Measurements from ENCODE around the gene FER.
"Not testable (repeated sequence)": the region's sequence is repeated elsewhere in the genome, so short reads cannot be mapped to it uniquely, and the experiment has no call there.

FER gene

GRCh38 chr5:108747774-108748400 is at the start of gene FER:
FER (plus strand) TSS chr5:108747897; CDS start chr5:108798183, 50,286 bp downstream.
- Histone ChIP-seq H3K27me3 (ENCODE audit: control insufficient read depth in 1 of 2, insufficient read depth in 2 of 2, low read length in 2 of 2) (no peaks in the 10 kb centered on the region), H3K9ac (ENCODE audit: low read length in 2 of 2) (peak within 1 kb of the TSS; percentile 99 to 100), H3K9me3 (ENCODE audit: control insufficient read depth in 2 of 2, low read length in 2 of 2) (no peaks in the 10 kb centered on the region), H3K4me1 (ENCODE audit: control insufficient read depth, insufficient read depth, low read length) (no peaks in the 10 kb centered on the region), H3K4me3 (ENCODE audit: low read length in 2 of 2) (peak within 1 kb of the TSS; percentile 86 to 98), H3K27ac (ENCODE audit: low read length) (peak within 1 kb of the TSS; percentile 97), H3K36me3 (ENCODE audit: control insufficient read depth in 2 of 2, insufficient read depth in 2 of 2, low read length in 2 of 2) (no peaks in the 10 kb centered on the region)

DNA sequence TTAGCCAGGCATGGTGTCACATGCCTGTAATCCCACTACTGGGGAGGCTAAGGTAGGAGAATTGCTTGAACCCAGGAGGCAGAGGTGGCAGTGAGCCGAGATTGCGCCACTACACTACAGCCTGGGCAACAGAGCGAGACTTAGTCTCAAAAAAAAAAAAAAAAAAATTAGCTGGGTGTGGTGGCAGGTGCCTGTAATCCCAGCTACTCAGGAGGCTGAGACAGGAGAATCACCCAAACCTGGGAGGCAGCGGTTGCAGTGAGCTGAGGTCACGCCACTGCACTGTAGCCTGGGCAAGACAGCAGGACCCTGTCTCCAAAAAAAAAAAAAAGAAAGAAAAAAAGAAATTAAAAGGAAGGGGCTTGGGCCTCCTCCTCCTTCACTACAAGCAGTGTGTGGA is 47.3 kb upstream of the FER start:
- not testable (repeated sequence) for H3K36me3 ChIP-seq (ENCODE audit: control insufficient read depth in 2 of 2, insufficient read depth in 2 of 2, low read length in 2 of 2); H3K27ac ChIP-seq (ENCODE audit: low read length); H3K9me3 ChIP-seq (ENCODE audit: control insufficient read depth in 2 of 2, low read length in 2 of 2); H3K4me1 ChIP-seq (ENCODE audit: control insufficient read depth, insufficient read depth, low read length); H3K9ac ChIP-seq (ENCODE audit: low read length in 2 of 2); H3K4me3 ChIP-seq (ENCODE audit: low read length in 2 of 2); H3K27me3 ChIP-seq (ENCODE audit: control insufficient read depth in 1 of 2, insufficient read depth in 2 of 2, low read length in 2 of 2)

DNA sequence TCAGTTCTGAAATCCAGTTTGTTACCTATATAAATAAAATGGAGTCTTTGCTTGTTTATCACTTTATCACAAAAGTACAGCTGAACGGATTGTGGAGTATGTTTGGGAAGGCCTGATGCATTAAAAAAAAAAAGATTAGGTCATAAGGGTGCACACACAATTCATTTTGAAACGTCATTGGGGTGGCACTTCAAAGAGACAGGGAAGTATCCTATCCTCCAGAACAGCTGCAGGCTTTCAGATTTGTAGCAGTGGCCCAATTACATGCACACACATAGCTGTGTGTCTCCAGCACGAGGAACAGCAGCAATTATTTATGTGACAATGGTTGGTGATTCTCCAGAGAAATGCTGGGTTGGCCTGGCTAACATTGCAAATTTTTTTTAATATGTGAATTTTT is 46.8 kb upstream of the FER start:
- Histone ChIP-seq H3K4me3 (ENCODE audit: low read length in 2 of 2) (no peak overlapping the region), H3K27me3 (ENCODE audit: control insufficient read depth in 1 of 2, insufficient read depth in 2 of 2, low read length in 2 of 2) (no peaks in the 10 kb centered on the region), H3K9ac (ENCODE audit: low read length in 2 of 2) (no peak overlapping the region), H3K36me3 (ENCODE audit: control insufficient read depth in 2 of 2, insufficient read depth in 2 of 2, low read length in 2 of 2) (no peaks in the 10 kb centered on the region), H3K9me3 (ENCODE audit: control insufficient read depth in 2 of 2, low read length in 2 of 2) (no peaks in the 10 kb centered on the region), H3K27ac (ENCODE audit: low read length) (no peak overlapping the region), H3K4me1 (ENCODE audit: control insufficient read depth, insufficient read depth, low read length) (no peaks in the 10 kb centered on the region)

DNA sequence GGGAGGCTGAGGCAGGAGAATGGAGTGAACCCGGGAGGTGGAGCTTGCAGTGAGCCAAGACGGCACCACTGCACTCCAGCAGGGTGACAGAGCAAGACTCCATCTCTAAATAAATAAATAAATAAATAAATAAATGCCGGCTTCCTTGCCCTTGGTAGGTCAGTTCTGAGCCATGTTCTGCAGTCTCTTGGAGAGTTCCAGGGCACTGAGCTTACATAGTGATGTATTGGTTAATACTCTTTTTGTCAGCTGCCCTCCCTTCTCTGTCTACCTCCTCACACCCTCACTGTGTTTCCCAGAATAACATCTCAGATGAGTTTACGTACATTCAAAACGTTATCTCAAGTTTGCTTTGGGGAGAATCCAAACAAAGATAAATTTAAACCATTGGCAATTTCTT is 45.2 kb upstream of the FER start:
- no peak overlapping the region for H3K4me3 ChIP-seq (ENCODE audit: low read length in 2 of 2)
- H3K9me3 ChIP-seq (ENCODE audit: control insufficient read depth in 2 of 2, low read length in 2 of 2), result no peaks in the 10 kb centered on the region
- H3K9ac ChIP-seq (ENCODE audit: low read length in 2 of 2), result no peak overlapping the region
- no peaks in the 10 kb centered on the region for H3K36me3 ChIP-seq (ENCODE audit: control insufficient read depth in 2 of 2, insufficient read depth in 2 of 2, low read length in 2 of 2)
- no peaks in the 10 kb centered on the region for H3K27me3 ChIP-seq (ENCODE audit: control insufficient read depth in 1 of 2, insufficient read depth in 2 of 2, low read length in 2 of 2)
- no peak overlapping the region for H3K27ac ChIP-seq (ENCODE audit: low read length)
- no peaks in the 10 kb centered on the region for H3K4me1 ChIP-seq (ENCODE audit: control insufficient read depth, insufficient read depth, low read length)

DNA sequence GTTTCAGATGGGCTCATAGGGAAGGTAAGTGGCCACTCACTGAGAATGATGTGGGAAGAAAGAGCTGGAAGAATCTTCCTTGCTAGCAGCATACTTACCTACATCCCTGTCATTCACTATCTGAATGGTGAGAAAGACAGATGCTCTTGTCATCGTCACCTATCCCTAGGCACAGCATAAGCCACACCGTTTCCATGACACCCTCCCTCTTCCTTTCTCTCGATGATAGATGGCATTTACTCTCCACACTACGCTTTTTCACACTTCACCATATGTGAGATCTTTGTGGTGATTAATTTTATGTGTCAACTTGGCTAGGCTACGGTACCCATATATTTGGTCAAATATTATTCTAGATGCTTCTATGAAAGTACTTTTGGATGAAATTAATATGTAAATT is 44.4 kb upstream of the FER start:
- H3K9me3 ChIP-seq (ENCODE audit: control insufficient read depth in 2 of 2, low read length in 2 of 2), result no peaks in the 10 kb centered on the region
- H3K36me3 ChIP-seq (ENCODE audit: control insufficient read depth in 2 of 2, insufficient read depth in 2 of 2, low read length in 2 of 2), result no peaks in the 10 kb centered on the region
- H3K9ac ChIP-seq (ENCODE audit: low read length in 2 of 2), result no peak overlapping the region
- no peak overlapping the region for H3K4me3 ChIP-seq (ENCODE audit: low read length in 2 of 2)
- no peaks in the 10 kb centered on the region for H3K27me3 ChIP-seq (ENCODE audit: control insufficient read depth in 1 of 2, insufficient read depth in 2 of 2, low read length in 2 of 2)
- H3K27ac ChIP-seq (ENCODE audit: low read length), result no peak overlapping the region
- no peaks in the 10 kb centered on the region for H3K4me1 ChIP-seq (ENCODE audit: control insufficient read depth, insufficient read depth, low read length)

DNA sequence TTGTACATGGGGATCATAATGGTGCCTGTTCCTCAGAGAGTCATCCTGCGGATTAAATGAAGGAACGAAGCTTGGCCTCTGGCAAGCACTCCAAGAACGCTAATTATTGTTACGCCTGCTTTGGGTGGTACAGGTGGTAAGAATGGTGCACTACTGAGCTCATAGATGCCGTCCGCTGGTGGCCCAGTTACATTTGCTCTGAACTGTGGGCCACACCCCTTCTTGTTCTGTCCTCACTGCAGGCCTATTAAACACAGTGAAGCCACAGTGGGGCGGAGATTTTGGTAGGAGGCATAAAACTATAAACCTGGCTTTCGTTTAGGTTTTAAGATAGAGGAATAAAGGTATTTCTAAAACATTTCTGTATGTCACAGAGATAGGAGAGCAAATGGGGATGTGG is 40.6 kb upstream of the FER start:
- no peaks in the 10 kb centered on the region for H3K9me3 ChIP-seq (ENCODE audit: control insufficient read depth in 2 of 2, low read length in 2 of 2)
- H3K36me3 ChIP-seq (ENCODE audit: control insufficient read depth in 2 of 2, insufficient read depth in 2 of 2, low read length in 2 of 2), result no peaks in the 10 kb centered on the region
- H3K9ac ChIP-seq (ENCODE audit: low read length in 2 of 2), result no peak overlapping the region
- no peak overlapping the region for H3K27ac ChIP-seq (ENCODE audit: low read length)
- no peaks in the 10 kb centered on the region for H3K4me1 ChIP-seq (ENCODE audit: control insufficient read depth, insufficient read depth, low read length)
- no peak overlapping the region for H3K4me3 ChIP-seq (ENCODE audit: low read length in 2 of 2)
- no peaks in the 10 kb centered on the region for H3K27me3 ChIP-seq (ENCODE audit: control insufficient read depth in 1 of 2, insufficient read depth in 2 of 2, low read length in 2 of 2)

DNA sequence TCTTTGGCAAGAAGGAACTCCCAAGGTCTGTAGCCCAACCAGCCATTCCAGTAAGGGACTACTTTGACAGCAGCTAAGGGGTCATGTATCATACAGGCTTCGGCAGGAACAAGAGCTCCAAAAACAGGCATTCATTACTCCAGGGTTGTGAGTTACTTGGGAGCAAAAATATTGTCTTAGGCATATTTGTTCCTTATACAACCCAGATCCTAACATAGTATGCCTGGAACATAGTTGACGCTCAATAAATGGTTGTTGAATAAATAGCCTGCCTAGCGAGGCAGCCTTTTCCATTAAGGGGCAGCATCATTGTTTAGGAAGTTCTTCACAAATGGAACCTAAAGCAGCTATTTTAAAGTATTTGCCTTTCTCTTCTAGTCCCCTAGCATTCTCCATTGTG is 35.8 kb upstream of the FER start:
- Histone ChIP-seq H3K4me3 (ENCODE audit: low read length in 2 of 2) (no peak overlapping the region), H3K9ac (ENCODE audit: low read length in 2 of 2) (no peak overlapping the region)

DNA sequence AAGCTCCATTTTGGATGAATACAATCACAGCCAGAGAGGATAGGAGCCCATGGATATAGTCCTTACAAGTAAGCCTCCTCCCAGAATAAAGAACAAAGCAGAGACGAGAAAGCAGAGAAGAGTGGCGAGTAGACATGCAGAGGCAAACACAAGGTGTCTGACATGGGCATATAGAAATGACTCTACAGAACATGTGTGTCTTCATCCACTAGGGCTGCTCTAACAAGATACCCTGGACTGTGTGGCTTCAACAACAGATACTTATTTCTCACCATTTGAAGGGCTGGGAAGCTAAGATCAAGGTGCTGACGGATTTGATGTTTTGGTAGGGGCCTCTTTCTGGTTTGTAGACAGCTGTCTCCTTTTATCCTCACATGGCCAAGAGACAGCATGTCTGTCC is 32.3 kb upstream of the FER start:
- Histone ChIP-seq H3K27ac (ENCODE audit: low read length) (no peak overlapping the region), H3K9ac (ENCODE audit: low read length in 2 of 2) (no peak overlapping the region), H3K36me3 (ENCODE audit: control insufficient read depth in 2 of 2, insufficient read depth in 2 of 2, low read length in 2 of 2) (no peaks in the 10 kb centered on the region), H3K9me3 (ENCODE audit: control insufficient read depth in 2 of 2, low read length in 2 of 2) (no peaks in the 10 kb centered on the region), H3K27me3 (ENCODE audit: control insufficient read depth in 1 of 2, insufficient read depth in 2 of 2, low read length in 2 of 2) (no peaks in the 10 kb centered on the region), H3K4me3 (ENCODE audit: low read length in 2 of 2) (no peak overlapping the region), H3K4me1 (ENCODE audit: control insufficient read depth, insufficient read depth, low read length) (no peaks in the 10 kb centered on the region)

More for the DNA sequence above, 35.8 kb upstream of the FER start:
- Histone ChIP-seq H3K36me3 (ENCODE audit: control insufficient read depth in 2 of 2, insufficient read depth in 2 of 2, low read length in 2 of 2) (no peaks in the 10 kb centered on the region), H3K27me3 (ENCODE audit: control insufficient read depth in 1 of 2, insufficient read depth in 2 of 2, low read length in 2 of 2) (no peaks in the 10 kb centered on the region), H3K9me3 (ENCODE audit: control insufficient read depth in 2 of 2, low read length in 2 of 2) (no peaks in the 10 kb centered on the region), H3K4me1 (ENCODE audit: control insufficient read depth, insufficient read depth, low read length) (no peaks in the 10 kb centered on the region), H3K27ac (ENCODE audit: low read length) (no peak overlapping the region)

GRCh38 chr5:108720391-108720790 is 27.3 kb upstream of the FER start:
- H3K4me3 ChIP-seq (ENCODE audit: low read length in 2 of 2), result no peak overlapping the region

GRCh38 chr5:108726446-108727235 is 21.1 kb upstream of the FER start:
- peak overlapping the region; percentile 86 to 90 for H3K4me3 ChIP-seq (ENCODE audit: low read length in 2 of 2)
- no peaks in the 10 kb centered on the region for H3K27me3 ChIP-seq (ENCODE audit: control insufficient read depth in 1 of 2, insufficient read depth in 2 of 2, low read length in 2 of 2)
- peak overlapping the region; percentile 78 for H3K27ac ChIP-seq (ENCODE audit: low read length)
- H3K4me1 ChIP-seq (ENCODE audit: control insufficient read depth, insufficient read depth, low read length), result peaks cover 5% of the 10 kb centered on the region
- no peaks in the 10 kb centered on the region for H3K36me3 ChIP-seq (ENCODE audit: control insufficient read depth in 2 of 2, insufficient read depth in 2 of 2, low read length in 2 of 2)
- no peaks in the 10 kb centered on the region for H3K9me3 ChIP-seq (ENCODE audit: control insufficient read depth in 2 of 2, low read length in 2 of 2)
- peak overlapping the region in 1 of 2 donors; percentile 93 for H3K9ac ChIP-seq (ENCODE audit: low read length in 2 of 2)

More at GRCh38 chr5:108720391-108720790, 27.3 kb upstream of the FER start:
- H3K36me3 ChIP-seq (ENCODE audit: control insufficient read depth in 2 of 2, insufficient read depth in 2 of 2, low read length in 2 of 2), result no peaks in the 10 kb centered on the region
- no peaks in the 10 kb centered on the region for H3K27me3 ChIP-seq (ENCODE audit: control insufficient read depth in 1 of 2, insufficient read depth in 2 of 2, low read length in 2 of 2)
- H3K27ac ChIP-seq (ENCODE audit: low read length), result no peak overlapping the region
- no peaks in the 10 kb centered on the region for H3K4me1 ChIP-seq (ENCODE audit: control insufficient read depth, insufficient read depth, low read length)
- no peak overlapping the region for H3K9ac ChIP-seq (ENCODE audit: low read length in 2 of 2)
- H3K9me3 ChIP-seq (ENCODE audit: control insufficient read depth in 2 of 2, low read length in 2 of 2), result no peaks in the 10 kb centered on the region

DNA sequence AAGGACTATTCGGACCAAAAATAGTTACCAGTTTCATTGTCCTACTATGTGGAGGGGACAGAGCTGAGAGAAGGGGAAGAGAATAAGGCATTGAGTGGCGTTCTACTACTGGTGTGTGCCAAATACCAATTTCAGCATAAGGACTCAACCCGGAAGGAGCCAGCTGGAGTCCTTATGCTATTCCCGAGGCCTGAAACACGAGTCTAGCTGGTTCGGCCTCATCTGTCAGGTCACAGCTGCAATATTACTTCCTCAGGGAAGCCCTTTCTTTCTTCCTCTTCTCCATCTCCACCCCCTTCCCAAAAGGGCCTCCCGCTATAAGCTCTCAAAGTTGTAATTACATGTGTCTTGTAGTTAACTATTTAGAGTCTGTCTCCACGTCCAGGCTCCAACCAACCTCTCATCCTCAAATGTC is 20.5 kb upstream of the FER start:
- Histone ChIP-seq H3K27me3 (ENCODE audit: control insufficient read depth in 1 of 2, insufficient read depth in 2 of 2, low read length in 2 of 2) (no peaks in the 10 kb centered on the region), H3K4me3 (ENCODE audit: low read length in 2 of 2) (peak overlapping the region; percentile 86 to 90)

More for the DNA sequence above, 20.5 kb upstream of the FER start:
- H3K4me1 ChIP-seq (ENCODE audit: control insufficient read depth, insufficient read depth, low read length), result peaks cover 5% of the 10 kb centered on the region
- no peaks in the 10 kb centered on the region for H3K36me3 ChIP-seq (ENCODE audit: control insufficient read depth in 2 of 2, insufficient read depth in 2 of 2, low read length in 2 of 2)
- H3K9me3 ChIP-seq (ENCODE audit: control insufficient read depth in 2 of 2, low read length in 2 of 2), result no peaks in the 10 kb centered on the region
- peak overlapping the region; percentile 87 to 93 for H3K9ac ChIP-seq (ENCODE audit: low read length in 2 of 2)
- H3K27ac ChIP-seq (ENCODE audit: low read length), result peak overlapping the region; percentile 78

Measured in stomach smooth muscle (tissue), 2 donors.